ENCODE measurements around the gene ZC3HAV1.
"Not testable (repeated sequence)": the region's sequence is repeated elsewhere in the genome, so short reads cannot be mapped to it uniquely, and the experiment has no call there.

Gene ZC3HAV1

DNA sequence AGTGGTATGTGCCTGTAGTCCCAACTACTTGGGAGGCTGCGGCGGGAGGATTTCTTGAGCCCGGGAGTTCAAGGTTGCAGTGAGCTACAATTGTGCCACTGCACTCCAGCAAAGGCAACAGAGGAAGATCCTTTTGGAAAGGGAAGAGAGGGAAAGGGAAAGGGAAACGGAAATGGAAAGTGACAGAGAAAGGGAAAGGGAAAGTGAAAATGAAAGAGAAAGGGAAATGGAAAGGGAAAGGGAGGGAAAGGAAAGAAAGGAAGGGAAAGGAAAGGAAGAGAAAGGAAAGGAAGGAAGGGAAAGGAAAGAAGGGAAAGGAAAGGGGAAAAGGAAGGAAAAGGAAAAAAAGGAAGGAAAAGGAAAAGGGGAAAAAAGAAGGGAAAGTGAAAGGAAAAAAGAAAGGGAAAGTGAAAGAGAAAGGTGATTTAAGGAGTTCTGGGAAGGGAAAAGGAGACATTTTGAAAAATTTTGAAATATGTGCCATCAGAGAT lies 2.3 kb upstream of the ZC3HAV1 start:
- peak; percentile 13 for DNase-seq

GRCh38 chr7:139111147-139111546 lies 1.6 kb upstream of the ZC3HAV1 start:
- DNase-seq, result no peak

- DNase-seq, result no peak
Measured at GRCh38 chr7:139109983-139110411, 477 bp upstream of the ZC3HAV1 start.

GRCh38 chr7:139108266-139109187 lies 993 bp downstream of the ZC3HAV1 start:
- no peak for DNase-seq

GRCh38 chr7:139106959-139107358 lies 2.6 kb downstream of the ZC3HAV1 start:
- DNase-seq, result no peak

DNA sequence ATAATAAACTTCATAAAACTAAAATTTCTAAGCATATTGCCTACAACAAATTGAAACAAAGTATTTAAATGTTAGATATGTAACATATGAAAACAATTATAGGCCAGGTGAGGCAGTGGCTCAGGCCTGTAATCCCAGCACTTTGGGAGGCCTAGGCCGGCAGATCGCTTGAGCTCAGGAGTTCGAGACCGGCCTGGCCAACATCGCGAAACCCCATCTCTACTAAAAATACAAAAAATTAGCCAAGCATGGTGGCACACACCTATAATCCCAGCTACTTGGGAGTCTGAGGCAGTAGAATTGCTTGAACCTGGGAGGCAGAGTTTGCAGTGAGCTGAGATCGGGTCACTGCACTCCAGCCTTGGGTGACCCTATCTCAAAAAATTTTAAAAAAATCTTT lies 3.3 kb downstream of the ZC3HAV1 start:
- DNase-seq, result not testable (repeated sequence)

DNA sequence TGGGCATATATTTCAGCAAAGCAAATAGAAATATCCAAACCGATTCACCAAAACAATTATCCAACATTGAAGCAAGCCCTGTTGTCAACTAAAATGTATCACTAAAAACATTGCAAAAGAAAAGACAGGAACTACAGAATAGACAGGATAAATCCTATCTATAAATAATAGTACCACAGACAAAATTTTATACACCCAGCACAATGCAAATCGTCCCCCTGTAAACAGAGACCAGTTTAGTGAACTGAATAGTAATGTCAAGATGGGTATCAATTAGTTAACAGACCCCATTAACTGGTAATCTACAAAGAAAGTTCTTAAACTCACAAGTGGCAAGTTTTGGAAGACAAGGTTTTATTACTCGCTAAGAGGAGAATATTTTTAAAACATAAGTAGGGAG lies 4.0 kb downstream of the ZC3HAV1 start:
- DNase-seq, result no peak

DNA sequence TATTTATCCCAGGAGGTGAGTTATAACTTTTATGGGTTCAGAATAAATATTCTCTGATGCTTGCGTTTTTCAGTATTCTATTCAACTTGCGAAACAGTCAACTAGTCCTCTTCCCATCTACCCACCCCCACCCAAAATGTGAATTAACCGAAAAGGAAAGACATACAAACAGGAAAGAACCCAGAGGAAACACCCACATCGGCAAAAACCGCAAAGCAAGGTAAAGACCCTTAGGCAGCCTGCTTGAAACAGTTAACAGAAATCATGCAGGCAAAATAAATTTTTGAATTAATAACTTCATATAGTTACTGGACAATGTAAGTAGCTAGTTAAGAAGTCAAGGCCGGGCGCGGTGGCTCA lies 5.4 kb downstream of the ZC3HAV1 start:
- DNase-seq, result no peak

GRCh38 chr7:139103057-139103815 lies 6.3 kb downstream of the ZC3HAV1 start:
- DNase-seq, result no peak

DNA sequence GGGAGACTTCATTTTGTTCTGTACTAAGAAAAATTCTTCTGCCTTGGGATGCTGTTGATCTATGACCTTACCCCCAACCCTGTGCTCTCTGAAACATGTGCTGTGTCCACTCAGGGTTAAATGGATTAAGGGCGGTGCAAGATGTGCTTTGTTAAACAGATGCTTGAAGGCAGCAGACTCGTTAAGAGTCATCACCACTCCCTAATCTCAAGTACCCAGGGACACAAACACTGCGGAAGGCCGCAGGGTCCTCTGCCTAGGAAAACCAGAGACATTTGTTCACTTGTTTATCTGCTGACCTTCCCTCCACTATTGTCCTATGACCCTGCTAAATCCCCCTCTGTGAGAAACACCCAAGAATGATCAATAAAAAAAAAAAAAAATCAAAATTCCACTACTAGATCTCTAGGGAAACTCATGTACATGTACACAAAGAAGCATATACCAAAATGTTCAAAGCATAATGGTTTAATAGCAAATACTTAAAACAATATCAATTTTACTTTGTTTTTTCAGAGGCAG lies 7.8 kb downstream of the ZC3HAV1 start:
- DNase-seq, result not testable (repeated sequence)

GRCh38 chr7:139099172-139099947 lies 10.2 kb downstream of the ZC3HAV1 start:
- DNase-seq, result no peak

DNA sequence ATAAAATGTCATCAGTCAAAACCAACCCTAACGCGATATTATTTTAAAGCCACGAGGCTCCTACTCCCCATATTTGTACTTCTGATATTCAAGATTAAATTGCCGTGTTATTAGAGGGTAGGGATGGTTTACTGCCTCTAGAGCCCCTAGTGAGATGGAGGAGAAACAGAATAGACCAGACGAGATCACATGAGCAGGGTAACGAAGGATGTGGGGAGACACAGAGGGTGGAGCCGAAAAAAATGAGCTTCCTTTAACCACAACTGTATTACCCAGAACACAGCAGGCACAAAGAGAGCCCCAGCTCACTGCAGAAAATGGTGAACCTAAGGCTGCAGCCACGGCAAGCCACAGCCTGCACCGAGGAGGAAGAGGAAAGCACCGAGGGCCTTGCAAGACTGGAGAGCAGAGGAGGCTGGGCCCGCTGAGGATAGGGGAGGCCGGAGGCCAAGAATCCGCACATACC lies 14.3 kb downstream of the ZC3HAV1 start:
- no peak for DNase-seq

GRCh38 chr7:139094596-139094995 lies 14.9 kb downstream of the ZC3HAV1 start:
- DNase-seq, result no peak

DNA sequence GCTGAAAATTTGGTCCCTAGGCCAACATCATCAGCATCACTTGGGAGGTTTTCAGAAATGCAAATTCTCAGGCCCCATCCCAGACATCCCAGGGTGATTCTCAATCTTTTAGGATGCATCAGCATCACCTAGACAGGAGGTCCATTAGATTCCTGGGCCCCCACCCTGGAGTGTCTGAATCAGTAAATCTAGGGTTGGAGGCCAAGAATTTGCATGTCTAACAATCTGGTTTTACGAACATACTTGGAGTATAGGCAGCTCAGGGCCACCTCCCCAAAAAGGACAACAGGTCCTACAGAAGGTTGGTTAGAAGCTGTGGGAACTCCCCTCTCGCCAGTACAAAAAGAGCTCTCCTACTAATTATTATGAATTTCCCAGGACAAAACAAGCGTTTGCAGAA lies 15.5 kb downstream of the ZC3HAV1 start:
- no peak for DNase-seq

DNA sequence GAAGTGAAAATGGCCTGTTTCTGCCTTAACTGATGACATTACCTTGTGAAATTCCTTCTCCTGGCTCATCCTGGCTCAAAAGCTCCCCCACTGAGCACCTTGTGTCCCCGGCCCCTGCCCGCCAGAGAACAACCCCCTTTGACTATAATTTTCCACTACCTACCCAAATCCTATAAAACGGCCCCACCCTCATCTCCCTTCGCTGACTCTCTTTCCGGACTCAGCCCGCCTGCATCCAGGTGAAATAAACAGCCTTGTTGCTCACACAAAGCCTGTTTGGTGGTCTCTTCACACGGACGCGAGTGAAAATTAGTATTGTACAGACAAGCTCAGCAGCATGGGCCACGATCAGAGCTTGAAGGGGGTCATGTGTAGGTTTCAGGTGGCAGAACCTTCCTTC lies 16.0 kb downstream of the ZC3HAV1 start:
- DNase-seq, result not testable (repeated sequence)

DNA sequence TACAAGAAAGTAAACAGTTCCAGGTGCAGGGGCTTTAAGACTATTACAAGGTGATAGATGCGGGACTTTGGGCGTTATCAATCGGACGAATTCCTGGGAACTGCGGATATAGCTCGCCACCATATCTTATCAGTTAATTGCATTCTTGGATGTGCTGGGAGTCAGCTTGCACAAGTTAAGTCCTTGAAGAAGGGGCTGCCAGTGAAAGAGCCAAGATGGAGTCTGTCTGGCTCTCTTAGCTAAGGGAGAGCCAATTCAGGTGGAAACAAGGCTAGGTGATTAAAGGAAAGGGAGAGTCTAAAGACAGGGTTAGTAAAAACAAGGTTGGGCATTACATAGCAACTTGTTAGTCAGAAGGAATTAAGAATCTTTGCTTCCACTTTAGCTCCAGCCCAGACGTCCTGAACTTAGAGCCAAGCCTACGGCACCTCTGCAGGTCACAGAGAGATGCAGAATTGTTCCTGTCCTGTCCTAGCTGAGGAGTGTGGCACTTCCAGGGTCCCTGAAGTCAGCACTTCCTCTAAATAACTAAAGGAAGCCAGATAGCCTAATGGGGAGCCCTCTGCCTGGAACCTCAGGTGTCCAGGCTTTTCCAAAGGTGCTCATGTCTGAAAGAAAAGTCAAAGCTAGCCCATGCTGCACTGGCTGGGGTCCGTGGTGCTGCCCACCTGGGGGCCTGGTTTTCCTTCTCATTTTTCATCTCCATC lies 17.3 kb downstream of the ZC3HAV1 start:
- no peak for DNase-seq

GRCh38 chr7:139091677-139091996 lies 17.9 kb downstream of the ZC3HAV1 start:
- no peak for DNase-seq

- DNase-seq, result no peak
Measured at GRCh38 chr7:139089118-139089517, 20.4 kb downstream of the ZC3HAV1 start.

- DNase-seq, result no peak
Measured at GRCh38 chr7:139088268-139088667, 21.3 kb downstream of the ZC3HAV1 start.

- DNase-seq, result no peak
Measured at GRCh38 chr7:139087212-139087611, 22.3 kb downstream of the ZC3HAV1 start.

DNA sequence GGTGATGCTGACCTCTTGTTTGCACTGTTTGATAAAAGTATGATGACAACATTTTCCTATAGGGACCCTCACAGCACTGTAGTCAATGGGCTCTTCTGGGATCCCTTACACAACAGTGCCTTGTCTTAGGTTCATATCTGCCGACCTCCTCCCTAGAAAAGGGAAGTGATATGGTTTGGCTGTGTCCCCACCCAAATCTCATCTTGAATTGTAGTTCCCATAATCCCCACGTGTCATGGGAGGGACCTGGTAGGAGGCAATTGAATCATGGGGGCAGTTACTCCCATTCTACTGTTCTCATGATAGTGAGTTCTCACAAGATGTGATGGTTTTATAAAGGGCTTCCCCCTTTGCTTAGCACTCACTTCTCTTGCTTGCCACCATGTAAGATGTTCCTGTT lies 23.1 kb downstream of the ZC3HAV1 start:
- DNase-seq, result no peak

DNA sequence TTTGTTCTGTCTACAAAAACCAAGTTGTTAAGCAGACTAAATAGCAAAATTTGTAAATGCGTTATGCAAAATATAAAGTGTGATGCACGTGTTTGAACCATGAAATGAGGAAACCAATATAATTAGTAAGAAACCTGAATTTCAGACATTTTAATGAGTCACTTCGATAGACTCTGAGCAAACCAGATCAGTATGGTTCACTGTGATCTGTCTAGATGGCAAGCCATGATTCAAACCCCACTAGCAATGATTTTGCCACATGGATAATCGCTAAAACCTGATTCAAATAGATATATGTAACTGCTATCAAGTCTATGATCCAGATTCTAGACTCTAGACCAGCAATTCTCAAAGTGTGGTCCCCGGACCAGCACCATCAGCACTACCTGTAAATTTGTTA lies 24.8 kb downstream of the ZC3HAV1 start:
- no peak for DNase-seq

All from NCI-H2029 (cell line).